K562 (cell line): Measurements from ENCODE around the gene PTGR3.

ENCODE experiments used
- EP300 ChIP-seq: IDR thresholded peaks from 2 replicates; pipeline ENCODE4 v1.6.1; 2012; ENCODE audit warnings: low read length, improper control_type of control experiment
- ESRRB ChIP-seq: fragments of 250-450 bp; sonication (Bioruptor Pico); IDR thresholded peaks from 2 replicates; pipeline ENCODE4 v1.5.0; 2020; ENCODE audit warnings: mild to moderate bottlenecking, moderate library complexity, borderline replicate concordance
- FOSL1 ChIP-seq: fragments of 200-800 bp; sonication (Bioruptor generic); conservative IDR thresholded peaks from 2 replicates; pipeline ENCODE4 v1.6.1; 2016; ENCODE audit warnings: missing genetic modification characterization, missing compliant biosample characterization
- POLR2AphosphoS2 ChIP-seq: IDR thresholded peaks from 2 replicates; pipeline ENCODE4 v1.6.1; 2012; ENCODE audit warnings: low read length, improper control_type of control experiment
- SETDB1 ChIP-seq: IDR thresholded peaks from one replicate; pipeline ENCODE4 v1.6.1; 2012; ENCODE audit warnings: low read length, control low read depth, inconsistent platforms
- SP2 ChIP-seq: IDR thresholded peaks from 2 replicates; pipeline ENCODE4 v1.6.1; 2011; ENCODE audit warnings: mild to moderate bottlenecking, low read depth, low read length, moderate library complexity; ENCODE audit not compliant: poor library complexity, severe bottlenecking; ENCODE audit errors: extremely low read depth
- SPI1 ChIP-seq: IDR thresholded peaks from 2 replicates; pipeline ENCODE4 v1.6.1; 2011; ENCODE audit warnings: low read depth, low read length, control low read depth, borderline replicate concordance
- YY1 ChIP-seq, 3 experiments: IDR thresholded peaks; 2 replicates each; pipeline ENCODE4 v1.6.1; 2011; ENCODE audit warnings: low read length in 2 of 3, mild to moderate bottlenecking in 2 of 3, moderate library complexity in 2 of 3, borderline replicate concordance in 1 of 3, control low read depth in 1 of 3, low read depth in 1 of 3; ENCODE audit not compliant: insufficient read depth in 3 of 3, insufficient replicate concordance in 2 of 3, control insufficient read depth in 1 of 3, insufficient read length in 1 of 3; ENCODE audit errors: extremely low read depth in 1 of 3
- ZC3H4 ChIP-seq: sonication (generic); formaldehyde crosslinking; IDR thresholded peaks from 2 replicates; pipeline ENCODE4 v1.9.0; 2021; ENCODE audit warnings: missing genetic modification reagents, borderline replicate concordance
- TF ChIP-seq, protein P1 (sequence below): sonication (generic); formaldehyde crosslinking; IDR thresholded peaks from 2 replicates; pipeline ENCODE4 v1.8.1; 2023; ENCODE audit warnings: mild to moderate bottlenecking, missing genetic modification reagents
- TF ChIP-seq, protein P2 (sequence below): sonication (generic); formaldehyde crosslinking; IDR thresholded peaks from 2 replicates; pipeline ENCODE4 v1.8.1; 2023; ENCODE audit warnings: mild to moderate bottlenecking, missing genetic modification reagents

DNA sequence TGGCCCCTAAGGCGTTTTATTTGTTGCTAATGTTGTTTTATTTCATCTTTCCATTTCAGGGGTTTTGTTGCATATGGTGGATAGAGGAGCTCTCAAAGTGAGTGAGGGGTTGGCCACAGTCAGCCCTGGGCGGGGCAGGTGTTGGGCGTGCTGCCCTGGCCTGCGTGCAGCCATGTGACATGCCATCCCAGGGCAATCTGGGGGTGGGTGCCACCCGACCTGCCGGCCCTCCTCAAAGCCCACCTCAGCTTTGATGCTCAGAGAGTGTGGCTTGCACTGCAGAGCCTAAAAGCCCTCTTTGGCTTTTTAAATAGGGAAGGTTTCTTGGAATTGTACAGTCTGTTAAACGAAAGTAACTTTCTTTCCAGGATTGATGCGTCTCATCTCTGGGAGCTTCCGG is 20.0 kb upstream of the PTGR3 start:
- TF ChIP-seq SP2 (no peak), YY1 (IDR thresholded peaks at IDR 0.05; ENCODE audit: borderline replicate concordance in 1 of 3, control insufficient read depth in 1 of 3, extremely low read depth in 1 of 3, insufficient read depth in 3 of 3, insufficient read length in 1 of 3, insufficient replicate concordance in 2 of 3, low read depth in 1 of 3, low read length in 2 of 3) (no peak), SETDB1 (no peak), ZC3H4 (CRISPR knock-in tag) (no peak), EP300 (no peak), SPI1 (no peak), ESRRB (CRISPR knock-in tag) (no peak), FOSL1 (tag) (no peak), POLR2AphosphoS2 (no peak)
- TF ChIP-seq, protein P1, sequence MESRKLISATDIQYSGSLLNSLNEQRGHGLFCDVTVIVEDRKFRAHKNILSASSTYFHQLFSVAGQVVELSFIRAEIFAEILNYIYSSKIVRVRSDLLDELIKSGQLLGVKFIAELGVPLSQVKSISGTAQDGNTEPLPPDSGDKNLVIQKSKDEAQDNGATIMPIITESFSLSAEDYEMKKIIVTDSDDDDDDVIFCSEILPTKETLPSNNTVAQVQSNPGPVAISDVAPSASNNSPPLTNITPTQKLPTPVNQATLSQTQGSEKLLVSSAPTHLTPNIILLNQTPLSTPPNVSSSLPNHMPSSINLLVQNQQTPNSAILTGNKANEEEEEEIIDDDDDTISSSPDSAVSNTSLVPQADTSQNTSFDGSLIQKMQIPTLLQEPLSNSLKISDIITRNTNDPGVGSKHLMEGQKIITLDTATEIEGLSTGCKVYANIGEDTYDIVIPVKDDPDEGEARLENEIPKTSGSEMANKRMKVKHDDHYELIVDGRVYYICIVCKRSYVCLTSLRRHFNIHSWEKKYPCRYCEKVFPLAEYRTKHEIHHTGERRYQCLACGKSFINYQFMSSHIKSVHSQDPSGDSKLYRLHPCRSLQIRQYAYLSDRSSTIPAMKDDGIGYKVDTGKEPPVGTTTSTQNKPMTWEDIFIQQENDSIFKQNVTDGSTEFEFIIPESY, result no peak
- TF ChIP-seq, protein P2, sequence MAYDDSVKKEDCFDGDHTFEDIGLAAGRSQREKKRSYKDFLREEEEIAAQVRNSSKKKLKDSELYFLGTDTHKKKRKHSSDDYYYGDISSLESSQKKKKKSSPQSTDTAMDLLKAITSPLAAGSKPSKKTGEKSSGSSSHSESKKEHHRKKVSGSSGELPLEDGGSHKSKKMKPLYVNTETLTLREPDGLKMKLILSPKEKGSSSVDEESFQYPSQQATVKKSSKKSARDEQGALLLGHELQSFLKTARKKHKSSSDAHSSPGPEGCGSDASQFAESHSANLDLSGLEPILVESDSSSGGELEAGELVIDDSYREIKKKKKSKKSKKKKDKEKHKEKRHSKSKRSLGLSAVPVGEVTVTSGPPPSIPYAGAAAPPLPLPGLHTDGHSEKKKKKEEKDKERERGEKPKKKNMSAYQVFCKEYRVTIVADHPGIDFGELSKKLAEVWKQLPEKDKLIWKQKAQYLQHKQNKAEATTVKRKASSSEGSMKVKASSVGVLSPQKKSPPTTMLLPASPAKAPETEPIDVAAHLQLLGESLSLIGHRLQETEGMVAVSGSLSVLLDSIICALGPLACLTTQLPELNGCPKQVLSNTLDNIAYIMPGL (CRISPR knock-in tag), result no peak
